MM.1S (cell line): ENCODE results near the gene RAVER1.

Source experiments
- EZH2 ChIP-seq: fragments of 300-600 bp; sonication (generic); optimal IDR thresholded peaks from 2 replicates; pipeline ENCODE3; 2017; ENCODE audit warnings: low read depth, mild to moderate bottlenecking, antibody characterized with exemption, low read length, mixed read lengths
- TF ChIP-seq, protein P1 (sequence below): fragments of 300-600 bp; sonication (generic); IDR thresholded peaks from 2 replicates; pipeline ENCODE4 v1.5.1; 2016; ENCODE audit warnings: antibody characterized with exemption, low read length, mixed read lengths

DNA sequence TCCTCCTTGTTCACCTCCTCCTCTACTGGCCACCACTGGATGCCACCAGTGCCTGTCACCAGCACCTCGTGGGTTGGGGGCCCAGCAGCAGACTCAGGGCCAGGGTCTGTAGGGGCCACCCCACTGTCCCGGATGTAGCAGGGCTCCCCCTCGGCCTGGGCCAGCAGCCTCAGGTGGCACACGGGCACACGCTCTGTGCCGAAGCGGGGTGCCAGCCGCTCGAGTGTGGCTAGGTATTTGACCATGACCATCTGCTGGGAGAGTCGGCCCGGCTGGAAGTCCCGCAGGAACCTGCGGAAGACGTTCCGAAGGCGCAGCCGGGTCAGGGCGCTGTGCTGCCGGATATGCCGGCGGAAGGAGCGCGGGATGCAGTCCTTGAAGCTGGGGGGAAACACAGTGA lies 32.2 kb upstream of the RAVER1 start:
- TF ChIP-seq, protein P1, sequence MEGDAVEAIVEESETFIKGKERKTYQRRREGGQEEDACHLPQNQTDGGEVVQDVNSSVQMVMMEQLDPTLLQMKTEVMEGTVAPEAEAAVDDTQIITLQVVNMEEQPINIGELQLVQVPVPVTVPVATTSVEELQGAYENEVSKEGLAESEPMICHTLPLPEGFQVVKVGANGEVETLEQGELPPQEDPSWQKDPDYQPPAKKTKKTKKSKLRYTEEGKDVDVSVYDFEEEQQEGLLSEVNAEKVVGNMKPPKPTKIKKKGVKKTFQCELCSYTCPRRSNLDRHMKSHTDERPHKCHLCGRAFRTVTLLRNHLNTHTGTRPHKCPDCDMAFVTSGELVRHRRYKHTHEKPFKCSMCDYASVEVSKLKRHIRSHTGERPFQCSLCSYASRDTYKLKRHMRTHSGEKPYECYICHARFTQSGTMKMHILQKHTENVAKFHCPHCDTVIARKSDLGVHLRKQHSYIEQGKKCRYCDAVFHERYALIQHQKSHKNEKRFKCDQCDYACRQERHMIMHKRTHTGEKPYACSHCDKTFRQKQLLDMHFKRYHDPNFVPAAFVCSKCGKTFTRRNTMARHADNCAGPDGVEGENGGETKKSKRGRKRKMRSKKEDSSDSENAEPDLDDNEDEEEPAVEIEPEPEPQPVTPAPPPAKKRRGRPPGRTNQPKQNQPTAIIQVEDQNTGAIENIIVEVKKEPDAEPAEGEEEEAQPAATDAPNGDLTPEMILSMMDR: no peak
- TF ChIP-seq EZH2: no peak
